ENCODE data around the gene MYRFL.
"Not testable (repeated sequence)": the region's sequence is repeated elsewhere in the genome, so short reads cannot be mapped to it uniquely, and the experiment has no call there.

The MYRFL gene

DNA sequence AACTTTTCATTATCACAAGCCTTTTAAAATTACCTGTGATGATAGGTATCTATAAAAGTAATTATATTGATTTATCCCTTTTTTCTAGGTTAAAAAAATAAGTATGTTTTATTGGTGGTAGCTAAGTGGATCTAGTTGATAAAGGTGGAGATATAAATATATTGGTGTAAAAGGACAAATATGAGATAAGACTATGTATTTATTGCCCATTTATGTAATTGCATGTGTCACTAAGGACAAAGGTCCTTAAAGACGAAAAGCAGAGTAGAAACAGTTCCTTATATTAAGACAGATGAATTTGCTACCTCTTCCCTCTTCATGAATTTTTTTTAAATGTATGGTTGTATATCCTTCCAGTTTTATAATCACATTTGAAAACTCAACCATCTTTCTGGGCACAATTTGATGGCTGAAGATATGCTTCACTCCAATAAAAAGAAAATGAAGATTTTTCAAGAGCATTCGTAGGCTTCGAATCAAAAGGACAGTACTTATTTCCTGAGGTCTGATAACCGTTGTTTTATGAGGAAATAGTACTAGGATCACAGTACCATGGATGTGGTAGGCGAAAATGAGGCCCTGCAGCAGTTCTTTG is at the start of gene MYRFL:
Gene MYRFL (plus strand): TSS at position 262 of the 595 bp plus-strand sequence. CDS start 291 bp downstream, at position 553.
- no peak for DNase-seq

DNA sequence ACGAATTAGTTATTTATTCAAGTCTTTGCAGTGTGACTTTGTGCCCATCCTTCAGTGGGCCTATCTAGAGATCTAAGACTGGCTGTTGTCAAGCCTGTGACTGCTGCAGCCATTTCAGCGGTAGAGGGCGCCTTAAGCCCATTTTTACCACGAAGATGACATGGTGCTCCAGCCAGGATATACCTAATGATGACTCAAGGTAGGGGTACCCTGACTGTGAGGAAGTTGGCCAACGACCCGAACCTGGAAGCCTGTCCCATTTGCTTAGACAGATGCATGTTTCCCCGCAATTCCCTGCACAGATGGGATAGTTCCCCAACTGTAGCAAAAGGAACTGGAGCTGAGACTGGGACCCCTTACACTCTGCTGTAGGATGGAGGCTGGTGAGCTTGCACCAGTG is 45.1 kb upstream of the MYRFL start:
- no peak for DNase-seq

DNA sequence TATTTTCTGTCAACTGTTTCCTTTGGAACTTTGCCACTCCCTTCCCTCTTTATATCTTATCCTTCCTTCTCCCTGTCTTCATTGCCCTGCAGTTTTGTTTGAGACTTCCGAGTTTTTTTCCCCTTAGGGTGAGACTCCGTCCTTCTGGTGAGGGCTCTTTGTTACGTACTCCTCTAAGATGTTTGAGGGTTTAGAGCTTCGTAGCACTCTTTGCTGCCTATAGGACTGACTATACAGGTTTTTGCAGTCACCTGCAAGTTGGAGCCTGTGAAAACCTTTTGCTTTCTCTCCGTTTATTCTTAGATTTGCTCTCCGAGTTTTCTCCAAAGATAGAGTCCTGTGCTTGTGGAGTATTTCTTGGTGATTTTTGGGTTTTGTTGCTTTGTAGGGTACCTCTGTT is 41.7 kb upstream of the MYRFL start:
- DNase-seq = no peak

DNA sequence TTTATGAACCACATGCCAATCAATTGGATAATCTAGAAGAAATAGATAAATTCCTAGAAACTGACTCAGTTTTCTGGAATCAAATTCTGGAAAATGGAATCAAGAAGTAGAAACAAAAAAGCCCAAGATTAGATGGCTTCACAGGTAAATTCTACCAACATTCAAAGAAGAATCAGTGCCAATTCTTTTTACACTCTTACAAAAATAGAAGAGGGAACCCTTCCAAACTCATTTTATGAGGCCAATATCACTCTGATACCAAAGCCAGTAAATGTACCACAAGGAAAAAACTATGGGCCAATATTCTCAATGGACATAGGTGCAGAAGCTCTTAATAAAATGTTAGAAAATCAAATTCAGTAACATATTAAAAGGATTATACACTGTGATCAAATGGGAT is 35.7 kb upstream of the MYRFL start:
- no peak for DNase-seq

DNA sequence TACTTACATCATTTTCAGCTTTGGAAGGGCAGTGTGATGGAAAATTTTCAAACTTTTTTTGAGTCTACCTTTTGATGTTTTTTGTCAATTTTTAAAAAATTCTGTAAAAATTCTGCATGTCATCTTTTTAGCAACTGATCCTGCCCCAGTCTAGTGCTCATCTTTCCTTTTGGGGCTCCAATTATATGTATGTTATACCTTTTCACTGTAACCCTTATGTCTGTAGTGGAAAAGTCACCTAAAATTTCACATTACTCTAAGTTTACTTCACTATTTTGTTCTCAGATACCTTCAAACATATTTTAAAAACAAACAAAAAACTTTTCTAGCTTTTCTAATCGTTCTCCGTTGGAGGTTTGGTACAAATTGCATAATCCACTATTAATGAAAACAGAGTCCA is 32.5 kb upstream of the MYRFL start:
- DNase-seq = no peak

DNA sequence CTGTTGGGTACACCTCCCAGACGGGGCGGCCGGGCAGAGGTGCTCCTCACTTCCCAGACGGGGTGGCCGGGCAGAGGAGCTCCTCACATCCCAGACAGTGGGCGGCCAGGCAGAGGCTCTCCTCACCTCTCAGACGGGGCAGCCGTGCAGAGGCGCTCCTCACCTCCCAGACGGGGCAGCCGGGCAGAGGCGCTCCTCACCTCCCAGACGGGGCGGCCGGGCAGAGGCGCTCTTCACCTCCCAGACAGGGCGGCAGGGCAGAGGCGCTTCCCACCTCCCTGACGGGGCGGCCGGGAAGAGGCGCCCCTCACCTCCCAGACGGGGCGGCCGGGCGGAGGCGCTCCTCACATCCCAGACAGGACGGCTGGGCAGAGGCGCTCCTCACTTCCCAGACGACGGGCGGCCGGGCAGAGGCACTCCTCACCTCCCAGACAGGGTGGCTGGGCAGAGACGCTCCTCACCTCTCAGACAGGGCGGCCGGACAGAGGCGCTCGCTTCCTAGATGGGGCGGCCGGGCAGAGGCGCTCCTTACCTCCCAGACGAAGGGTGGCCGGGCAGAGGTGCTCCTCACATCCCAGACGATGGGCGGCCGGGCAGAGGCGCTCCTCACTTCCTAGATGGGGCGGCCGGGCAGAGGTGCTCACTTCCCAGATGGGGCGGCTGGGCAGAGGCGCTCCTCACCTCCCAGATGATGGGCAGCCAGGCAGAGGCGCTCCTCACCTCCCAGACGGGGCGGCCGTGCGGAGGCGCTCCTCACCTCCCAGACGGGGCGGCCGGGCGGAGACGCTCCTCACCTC is 17.7 kb upstream of the MYRFL start:
- not testable (repeated sequence) for DNase-seq

DNA sequence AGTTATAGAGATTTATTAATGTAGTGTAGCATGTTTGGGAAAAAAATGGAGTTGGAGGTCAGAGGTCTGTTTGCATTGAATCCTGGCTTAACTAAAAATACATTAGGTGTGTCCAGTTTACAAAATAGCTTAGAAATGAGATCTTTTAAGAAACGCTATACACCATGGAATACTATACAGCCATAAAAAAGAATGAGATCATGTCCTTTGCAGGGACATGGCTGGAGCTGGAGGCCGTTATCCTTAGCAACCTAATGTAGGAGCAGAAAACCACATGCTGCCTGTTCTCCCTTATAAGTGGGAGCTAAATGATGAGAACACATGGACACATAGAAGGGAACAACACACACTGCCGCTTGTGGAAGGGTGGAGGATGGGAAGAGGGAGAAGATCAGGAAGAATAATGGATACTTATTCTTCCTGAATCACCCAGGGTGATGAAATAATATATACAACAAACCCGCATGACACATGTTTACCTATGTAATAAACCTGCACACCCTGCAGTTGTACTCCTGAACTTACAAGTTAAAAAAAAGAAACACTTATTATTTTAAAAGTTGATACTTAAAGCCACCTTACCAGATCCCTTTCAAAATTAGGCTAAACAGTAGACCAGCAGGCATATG is 14.0 kb upstream of the MYRFL start:
- no peak for DNase-seq

DNA sequence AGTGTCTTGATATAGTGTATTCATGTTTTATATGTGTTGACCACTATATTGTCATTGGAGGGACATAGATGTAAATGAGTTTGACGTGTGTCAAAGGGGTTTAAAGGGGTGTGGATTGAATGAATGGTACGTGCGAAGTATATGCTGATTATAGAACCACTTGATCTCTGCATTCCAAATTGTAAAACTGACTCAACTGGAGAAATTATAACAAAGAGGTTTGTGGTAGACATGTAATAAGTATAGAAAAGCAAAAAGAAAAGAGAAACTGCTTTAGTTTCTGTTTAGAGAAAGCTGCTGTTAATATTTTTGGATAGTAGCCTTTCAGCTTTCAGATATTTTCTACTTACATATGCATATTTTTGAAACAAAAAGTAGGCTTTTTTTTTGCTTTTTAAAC is 8.9 kb upstream of the MYRFL start:
- no peak for DNase-seq

DNA sequence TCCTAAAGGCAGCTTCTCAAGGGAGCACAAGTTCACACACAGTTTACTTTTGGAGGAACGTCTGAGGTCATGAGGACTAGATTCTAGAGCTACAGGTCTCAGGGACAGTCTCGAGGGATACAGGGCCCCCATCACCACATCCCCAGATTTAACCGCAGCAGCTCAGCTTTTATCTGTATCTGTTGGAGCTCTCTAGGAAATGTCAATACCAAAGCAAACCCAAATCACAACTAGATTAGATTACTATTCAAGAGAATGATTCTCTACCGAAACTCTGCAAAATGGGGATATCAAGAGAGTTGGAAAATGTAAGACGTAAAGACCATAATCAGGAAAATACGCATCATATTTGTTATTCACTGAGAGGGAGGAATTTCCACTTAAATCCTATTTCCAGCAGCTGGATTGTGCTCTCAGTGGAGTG is 4.0 kb upstream of the MYRFL start:
- no peak for DNase-seq

DNA sequence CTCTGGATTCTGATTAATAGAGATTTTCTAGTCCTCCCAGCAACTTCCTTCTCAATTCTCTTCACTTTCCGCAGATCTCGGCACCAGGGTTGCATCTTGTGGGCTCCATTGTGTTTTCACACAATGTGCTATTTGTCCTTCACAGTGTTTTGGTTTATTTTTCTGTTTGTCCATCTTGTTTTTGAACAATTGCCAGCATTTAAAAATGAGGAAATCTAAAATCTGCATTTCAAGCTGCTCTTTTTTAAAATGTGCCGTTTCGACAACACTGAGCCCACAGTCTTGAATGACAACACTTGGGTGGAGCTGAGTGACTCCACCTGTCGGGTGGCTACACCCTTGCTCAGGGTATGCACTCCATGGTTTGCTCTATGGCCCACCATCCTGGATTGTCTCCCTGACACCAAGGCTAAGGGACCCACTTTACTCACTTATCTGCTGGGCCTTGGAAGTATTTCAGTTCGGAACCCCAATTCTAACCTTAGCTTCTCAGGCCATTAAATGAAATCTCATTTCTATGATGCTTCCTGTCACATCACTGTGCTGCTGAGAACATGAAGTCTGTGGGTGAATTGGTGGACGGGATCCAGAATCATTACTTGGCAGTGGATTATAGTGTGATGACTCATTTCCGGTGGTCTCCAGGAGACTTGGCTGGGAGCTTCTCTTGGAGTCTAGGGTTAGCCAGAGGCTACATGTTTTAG is 3.4 kb upstream of the MYRFL start:
- no peak for DNase-seq

DNA sequence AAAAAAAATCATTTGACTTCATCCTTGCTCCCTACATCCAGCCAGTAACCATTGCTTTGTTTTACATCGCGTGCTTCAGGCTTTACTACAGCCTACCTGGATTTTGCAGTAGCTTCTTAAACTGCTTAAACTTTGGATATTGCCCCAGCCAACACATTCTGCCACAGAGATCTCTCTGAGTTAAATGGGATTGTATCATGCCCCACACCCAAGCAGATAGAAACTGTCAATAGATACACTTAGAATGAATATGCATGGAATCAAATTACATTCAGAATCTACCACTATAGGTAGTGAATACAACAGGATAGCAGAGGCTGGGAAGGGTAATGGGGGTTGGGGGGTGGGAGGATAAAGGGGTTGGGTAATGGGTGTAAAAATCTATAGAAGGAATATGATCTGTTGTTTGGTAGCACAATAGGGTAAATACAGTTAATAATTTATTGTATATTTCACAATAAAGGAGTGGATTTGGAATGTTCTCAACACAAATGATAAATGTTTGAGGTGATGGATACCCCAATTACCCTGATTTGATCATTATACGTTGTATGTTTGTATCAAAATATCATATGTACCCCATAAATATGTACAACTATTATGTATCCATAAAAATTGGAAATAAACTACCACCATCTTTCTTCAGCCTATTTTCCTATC is 2.7 kb upstream of the MYRFL start:
- DNase-seq = no peak

DNA sequence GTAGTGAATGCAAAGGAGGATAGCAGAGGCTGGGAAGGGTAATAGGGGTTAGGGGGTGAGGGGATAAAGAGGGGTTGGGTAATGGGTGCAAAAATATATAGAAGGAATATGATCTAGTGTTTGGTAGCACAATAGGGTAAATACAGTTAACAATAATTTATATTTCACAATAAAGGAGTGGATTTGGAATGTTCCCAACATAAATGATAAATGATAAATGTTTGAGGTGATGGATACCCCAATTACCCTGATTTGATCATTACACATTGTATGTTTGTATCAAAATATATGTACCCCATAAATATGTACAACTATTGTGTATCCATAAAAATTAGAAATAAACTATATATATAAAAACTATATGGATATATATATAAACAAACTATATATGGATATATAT is 999 bp upstream of the MYRFL start:
- DNase-seq = no peak

DNA sequence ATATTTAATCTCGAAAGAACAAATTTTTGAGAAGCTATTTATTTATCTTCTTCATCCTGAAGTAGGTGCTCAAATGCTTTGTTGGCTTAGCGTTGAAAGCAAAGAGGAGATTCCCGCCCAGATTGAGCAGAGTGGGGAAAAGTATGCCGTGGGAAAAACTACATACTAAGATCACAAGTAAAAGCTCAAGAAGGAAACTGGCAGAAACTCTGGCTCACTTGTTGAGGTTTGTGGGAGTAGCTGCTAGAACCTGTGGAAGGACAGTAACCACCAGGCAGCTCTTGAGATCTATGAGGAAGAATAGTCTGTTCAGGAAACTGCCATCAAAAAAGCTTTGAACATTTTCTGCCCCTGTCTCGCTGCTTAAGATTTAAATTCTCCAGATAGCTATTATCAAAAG is 3.9 kb downstream of the MYRFL start:
- no peak for DNase-seq

DNA sequence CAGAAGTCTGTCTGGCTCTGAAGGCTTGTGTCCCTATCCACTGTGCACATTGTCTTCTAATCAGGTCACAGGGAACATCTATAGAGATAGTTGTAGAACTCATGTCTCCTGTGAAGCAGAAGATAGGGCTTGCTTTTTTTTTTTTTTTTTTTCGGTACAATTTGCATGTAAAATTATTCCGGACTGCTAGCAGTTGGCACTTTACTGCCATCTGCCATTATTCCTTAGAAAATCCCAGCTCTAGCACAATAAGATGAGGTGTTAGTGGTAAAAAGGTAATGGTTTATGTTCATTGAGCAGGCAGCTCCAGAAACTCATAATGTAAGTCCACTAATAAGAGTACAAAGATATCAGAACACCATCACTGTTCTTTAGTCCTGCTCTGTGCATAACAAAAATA is 8.7 kb downstream of the MYRFL start:
- no peak for DNase-seq

DNA sequence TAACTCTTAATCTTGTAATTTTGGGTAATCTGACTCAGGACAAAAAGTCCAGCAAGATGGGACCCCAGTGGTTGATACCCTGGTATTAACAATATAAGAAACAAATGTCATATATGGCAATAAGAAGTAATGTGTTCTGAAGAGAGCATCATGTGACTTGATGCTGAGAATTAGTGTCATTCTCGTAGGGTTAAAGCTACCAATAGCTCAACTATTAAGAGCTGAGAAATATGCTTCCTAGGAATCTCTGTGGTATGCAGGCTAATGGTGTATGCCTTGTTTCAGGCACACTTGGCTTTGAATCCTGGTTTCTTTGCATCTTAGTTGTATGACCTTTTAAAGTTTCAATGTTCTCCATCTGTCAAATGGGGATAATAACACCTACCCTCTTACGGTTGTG is 9.1 kb downstream of the MYRFL start:
- no peak for DNase-seq

DNA sequence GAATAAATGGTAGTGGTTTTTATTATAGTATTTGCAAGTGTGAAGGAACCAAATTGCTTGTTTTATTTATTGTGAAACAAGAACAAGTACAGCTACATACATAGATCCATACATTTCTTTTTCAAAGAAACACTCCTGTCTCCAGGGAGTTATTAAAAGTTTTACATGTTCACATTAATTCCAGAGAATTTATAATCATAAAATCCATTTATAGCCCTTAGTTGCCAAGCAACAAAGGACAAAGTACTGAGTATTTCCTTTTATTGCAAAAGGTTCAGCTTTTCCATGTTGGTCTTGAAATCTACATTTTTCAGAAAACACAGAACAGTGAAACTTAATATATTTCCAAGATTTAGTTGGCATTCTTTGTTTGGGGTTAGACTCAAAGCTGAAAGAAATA is 9.5 kb downstream of the MYRFL start:
- no peak for DNase-seq

DNA sequence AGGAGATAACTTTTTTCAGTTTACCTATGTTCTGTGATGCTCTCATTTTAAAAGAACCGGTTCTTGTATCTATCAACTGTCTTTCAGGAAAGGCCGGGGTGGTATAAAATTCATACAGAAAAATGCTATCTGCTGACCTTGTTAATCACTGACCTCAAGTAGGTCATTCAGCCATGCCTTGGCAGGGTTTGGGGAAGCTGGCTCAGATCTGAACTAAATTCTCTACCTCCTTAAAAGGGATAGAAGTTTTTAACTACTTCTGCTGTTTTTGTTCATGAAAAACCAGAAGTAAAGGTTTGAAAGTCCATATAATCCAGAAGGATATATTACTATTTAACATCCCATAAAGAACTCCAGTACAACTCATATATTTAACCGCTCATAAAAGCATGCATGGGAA is 10.1 kb downstream of the MYRFL start:
- no peak for DNase-seq

DNA sequence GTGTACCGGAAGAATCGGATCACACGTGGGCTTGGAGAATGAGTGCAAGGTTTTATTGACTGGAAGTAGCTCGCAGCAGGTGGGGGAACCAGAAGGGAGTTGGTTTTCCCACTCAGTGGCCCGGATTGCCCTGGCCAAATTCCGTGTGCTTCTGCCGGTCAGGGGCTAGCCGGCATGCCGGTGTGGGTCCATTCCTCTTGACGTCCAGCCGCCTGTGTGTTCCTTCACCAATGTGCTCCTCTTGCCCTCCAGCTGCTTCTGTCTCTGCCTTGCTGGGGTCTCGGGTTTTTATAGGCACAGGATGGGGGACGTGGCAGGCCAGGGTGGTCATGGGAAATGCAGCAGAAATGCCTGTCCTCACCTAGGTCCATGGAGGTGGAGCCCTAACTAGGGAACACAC is 11.0 kb downstream of the MYRFL start:
- DNase-seq = no peak

DNA sequence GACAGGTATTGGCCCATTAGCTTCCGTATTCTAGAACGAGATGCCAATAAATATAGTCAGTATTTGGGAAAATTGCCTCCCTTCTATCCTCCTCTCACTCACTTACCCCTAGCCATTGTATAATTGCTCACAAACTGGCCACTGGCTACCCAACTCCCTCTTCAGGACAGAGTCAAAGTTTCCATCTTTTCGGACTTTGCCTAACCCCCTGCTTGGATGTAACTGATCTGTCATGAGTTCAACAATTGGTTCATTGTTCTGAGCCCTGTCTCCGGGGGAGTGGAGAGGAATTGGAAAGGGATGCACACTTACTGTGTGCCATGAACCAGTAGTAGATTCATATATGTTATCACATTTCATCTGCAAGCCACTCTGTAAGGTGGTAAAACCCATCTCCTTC is 12.2 kb downstream of the MYRFL start:
- DNase-seq = no peak

DNA sequence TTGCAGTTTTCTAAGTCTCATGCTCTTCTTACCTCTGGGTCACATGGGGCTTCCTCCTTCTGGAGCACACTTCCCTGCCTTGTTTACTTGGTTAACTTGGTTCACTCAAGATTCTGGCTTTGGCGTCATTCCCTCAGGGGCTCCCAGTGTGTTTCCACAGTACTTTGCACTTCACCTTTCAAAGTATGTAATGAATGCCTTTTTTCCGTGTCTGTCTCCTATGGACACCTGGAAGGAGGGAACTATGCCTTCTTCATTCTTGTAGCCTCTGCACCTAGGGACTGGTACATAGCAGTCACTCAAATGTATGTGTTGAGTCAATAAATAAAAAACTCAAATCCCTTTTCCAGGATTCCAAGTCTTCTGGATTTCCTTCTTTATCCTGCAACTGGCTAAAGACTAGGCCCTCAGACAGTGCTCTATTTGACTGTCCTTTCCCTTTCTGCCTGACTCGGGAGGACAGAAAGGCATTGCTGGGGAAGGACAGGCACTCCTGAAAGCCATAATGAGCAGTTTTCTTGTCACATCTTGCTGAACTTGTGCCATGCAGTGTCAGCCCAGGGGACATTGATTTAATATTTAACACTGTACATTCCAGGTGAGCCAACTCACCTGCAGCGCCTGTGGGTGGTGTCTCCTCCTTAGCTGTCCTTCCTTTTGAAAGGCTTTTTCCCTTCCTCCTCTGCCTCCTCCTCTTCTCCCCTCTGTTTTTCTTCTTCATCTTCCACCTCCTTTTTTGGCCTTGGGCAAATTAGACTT is 12.8 kb downstream of the MYRFL start:
- DNase-seq = no peak

DNA sequence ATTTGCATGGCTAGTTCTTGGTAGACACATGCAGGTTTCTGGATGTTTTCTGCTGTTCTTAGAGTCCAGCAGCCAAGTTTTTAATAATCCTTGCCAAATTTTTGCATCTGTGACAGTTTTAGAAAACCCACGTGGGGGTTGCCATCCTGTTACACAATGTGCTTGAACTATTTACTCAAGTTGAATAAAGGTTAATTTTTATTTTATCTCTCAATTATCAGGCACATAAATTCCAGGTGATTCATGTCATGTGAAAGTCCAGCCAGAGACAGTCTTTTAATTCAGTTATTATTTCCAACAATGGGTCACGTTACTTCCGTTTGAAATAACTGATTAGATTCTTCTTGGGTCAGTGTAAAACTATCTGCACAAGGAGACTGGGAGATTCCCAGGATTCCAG is 15.7 kb downstream of the MYRFL start:
- DNase-seq = no peak

DNA sequence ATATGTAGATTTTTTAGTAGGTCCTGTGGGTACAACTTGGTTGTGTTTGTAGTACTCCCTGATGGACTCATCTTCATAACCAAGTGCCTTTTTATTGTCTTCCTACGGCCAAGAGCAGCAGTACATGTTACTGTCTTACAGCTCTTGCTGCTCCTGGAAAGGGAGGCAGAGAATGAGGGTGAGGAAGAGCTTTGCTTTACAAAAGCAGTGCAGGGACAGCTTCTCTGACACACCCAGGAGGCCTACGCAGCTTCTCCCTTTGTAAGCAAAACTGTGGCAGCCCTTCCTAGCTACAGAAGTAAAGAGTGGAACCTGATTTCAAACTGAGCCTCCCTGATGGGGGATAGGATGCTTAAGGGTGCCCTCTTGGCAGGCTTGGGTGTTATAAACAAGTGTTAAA is 18.6 kb downstream of the MYRFL start:
- DNase-seq = no peak

Measured in activated naive CD4-positive, alpha-beta T cell treated with Interleukin-2 at 50 U/mL for 16 hours (primary cell).